Fibroblast of lung (primary cell): ENCODE measurements around the gene MAP3K6. TPM values are rescaled to one million over a fixed set of nuclear protein-coding genes. Genes with fewer than 3 reads are reported as not detected.

ENCODE experiments used
- DNase-seq, 2 donors: peaks; one replicate each; pipeline versions ENCODE4 v3.0.0 to v3.0.0-alpha.2; 2010; ENCODE audit warnings: low read depth in 2 of 2
- H2AFZ ChIP-seq: 2 replicates; pipeline ENCODE4 v1.5.1; 2012; ENCODE audit warnings: low read length, control low read depth, inconsistent platforms
- H3K27ac ChIP-seq: 2 replicates; pipeline ENCODE4 v1.5.1; 2011; ENCODE audit warnings: low read length, control low read depth; ENCODE audit not compliant: insufficient read depth
- H3K27me3 ChIP-seq: 2 replicates; pipeline ENCODE4 v1.5.1; 2011; ENCODE audit warnings: mild to moderate bottlenecking, low read length; ENCODE audit not compliant: control insufficient read depth, insufficient read depth
- H3K36me3 ChIP-seq: 2 replicates; pipeline ENCODE4 v1.5.1; 2011; ENCODE audit warnings: low read length; ENCODE audit not compliant: control insufficient read depth, insufficient read depth
- H3K4me1 ChIP-seq: 2 replicates; pipeline ENCODE4 v1.5.1; 2011; ENCODE audit warnings: low read length; ENCODE audit not compliant: control insufficient read depth, insufficient read depth; ENCODE audit errors: extremely low read depth
- H3K4me2 ChIP-seq: 2 replicates; pipeline ENCODE4 v1.5.1; 2011; ENCODE audit warnings: low read length, control low read depth; ENCODE audit not compliant: insufficient read depth; ENCODE audit errors: extremely low read depth
- H3K4me3 ChIP-seq, 4 experiments: fragments of 200-600 bp in 1 of 4; sonication (generic) in 1 of 4; replicated peaks in 1 of 4; 2 replicates each; pipeline ENCODE4 v1.5.1; 2011 to 2016; ENCODE audit warnings: low read length in 4 of 4, low read depth in 3 of 4, mild to moderate bottlenecking in 3 of 4, control low read depth in 2 of 4, inconsistent platforms in 1 of 4, mixed read lengths in 1 of 4; ENCODE audit not compliant: insufficient read depth in 1 of 4; ENCODE audit errors: control extremely low read depth in 1 of 4
- H3K79me2 ChIP-seq: 2 replicates; pipeline ENCODE4 v1.5.1; 2012; ENCODE audit warnings: mild to moderate bottlenecking, low read length, inconsistent platforms; ENCODE audit not compliant: control insufficient read depth, insufficient read depth
- H3K9ac ChIP-seq: 2 replicates; pipeline ENCODE4 v1.5.1; 2011; ENCODE audit warnings: mild to moderate bottlenecking, low read length, control low read depth; ENCODE audit not compliant: insufficient read depth
- H3K9me3 ChIP-seq: 2 replicates; pipeline ENCODE4 v1.5.1; 2012; ENCODE audit warnings: low read depth, low read length; ENCODE audit not compliant: control insufficient read depth, insufficient read depth
- H4K20me1 ChIP-seq: 2 replicates; pipeline ENCODE4 v1.5.1; 2011; ENCODE audit warnings: low read length; ENCODE audit not compliant: control insufficient read depth, insufficient read depth; ENCODE audit errors: extremely low read depth
- CTCF ChIP-seq, 2 donors: IDR thresholded peaks in 1 of 2; conservative IDR thresholded peaks in 1 of 2; 1 replicate in 1 of 2; 2 replicates in 1 of 2; pipeline ENCODE4 v1.5.1; 2011 to 2012; ENCODE audit warnings: low read length in 2 of 2, control low read depth in 1 of 2, inconsistent platforms in 1 of 2, low read depth in 1 of 2, mild to moderate bottlenecking in 1 of 2
- EZH2 ChIP-seq: IDR thresholded peaks from 2 replicates; pipeline ENCODE4 v1.5.1; 2012; ENCODE audit warnings: low read length, control low read depth, mild to moderate bottlenecking; ENCODE audit errors: missing control alignments
- polyA plus RNA-seq, 2 donors: library from polyadenylated mRNA; depleted of rRNA in 1 of 2; stranded (reverse) in 1 of 2; unstranded in 1 of 2; fragments of >200 nt; gene quantifications; 2 replicates each; pipeline ENCODE4 v1.2.1, GENCODE V29; 2011 to 2012; ENCODE audit warnings: missing spikeins in 1 of 2
- total RNA-seq: library from RNA; depleted of rRNA; stranded (reverse); fragments of >200 nt; gene quantifications from 2 replicates; pipeline ENCODE4 v1.2.1, GENCODE V29; 2014

Gene MAP3K6
- total and polyA plus RNA-seq, 2 donors (not counting 1 experiment from before 2014, with no cell fraction given), result 8.3 to 11.5 TPM

GRCh38 chr1:27318136-27318535 is 48.6 kb downstream of the MAP3K6 start:
- TF ChIP-seq CTCF (conservative IDR thresholded peaks at IDR 0.05 in 1 of 2, IDR thresholded peaks at IDR 0.05 in 1 of 2; ENCODE audit: low read depth in 1 of 2, low read length in 2 of 2), result no peak
- H3K79me2 ChIP-seq, result peaks cover 10% of the 10 kb centered on the region
- H3K4me3 ChIP-seq, result no peak overlapping the region
- no peak overlapping the region for H3K27ac ChIP-seq
- H3K27me3 ChIP-seq, result no peaks in the 10 kb centered on the region
- no peaks in the 10 kb centered on the region for H3K9me3 ChIP-seq
- H3K36me3 ChIP-seq, result no peaks in the 10 kb centered on the region
- H2AFZ ChIP-seq, result peak overlapping the region; percentile 86
- no peak overlapping the region for H3K9ac ChIP-seq
- DNase-seq, result no peak
- H4K20me1 ChIP-seq, result no peaks in the 10 kb centered on the region
- H3K4me2 ChIP-seq, result peak overlapping the region; percentile 68
- peaks cover 8% of the 10 kb centered on the region for H3K4me1 ChIP-seq

GRCh38 chr1:27316860-27317259 is 49.9 kb downstream of the MAP3K6 start:
- Histone ChIP-seq H3K4me1 (peaks cover 8% of the 10 kb centered on the region), H4K20me1 (no peaks in the 10 kb centered on the region), H3K4me3 (no peak overlapping the region), H3K36me3 (no peaks in the 10 kb centered on the region), H3K4me2 (no peak overlapping the region), H2AFZ (no peak overlapping the region), H3K79me2 (no peaks in the 10 kb centered on the region), H3K27me3 (no peaks in the 10 kb centered on the region), H3K9ac (no peak overlapping the region), H3K27ac (no peak overlapping the region), H3K9me3 (no peaks in the 10 kb centered on the region)
- no peak for TF ChIP-seq EZH2
- TF ChIP-seq CTCF (conservative IDR thresholded peaks at IDR 0.05 in 1 of 2, IDR thresholded peaks at IDR 0.05 in 1 of 2; ENCODE audit: low read depth in 1 of 2, low read length in 2 of 2), result no peak
- DNase-seq, result no peak

- TF ChIP-seq EZH2 (no peak), CTCF (conservative IDR thresholded peaks at IDR 0.05 in 1 of 2, IDR thresholded peaks at IDR 0.05 in 1 of 2; ENCODE audit: low read depth in 1 of 2, low read length in 2 of 2) (no peak)
- H4K20me1 ChIP-seq, result no peaks in the 10 kb centered on the region
- no peak overlapping the region for H3K4me3 ChIP-seq
- H3K27ac ChIP-seq, result no peak overlapping the region
- H3K36me3 ChIP-seq, result no peaks in the 10 kb centered on the region
- no peak overlapping the region for H2AFZ ChIP-seq
- H3K79me2 ChIP-seq, result no peaks in the 10 kb centered on the region
- no peak overlapping the region for H3K4me2 ChIP-seq
- H3K4me1 ChIP-seq, result peaks cover 8% of the 10 kb centered on the region
- DNase-seq, result no peak
- H3K9ac ChIP-seq, result no peak overlapping the region
- H3K9me3 ChIP-seq, result no peaks in the 10 kb centered on the region
- no peaks in the 10 kb centered on the region for H3K27me3 ChIP-seq
Measured at GRCh38 chr1:27314737-27315136, 52.0 kb downstream of the MAP3K6 start.
